Measurements from ENCODE around the gene GDF10. TPM values are rescaled to one million over a fixed set of nuclear protein-coding genes. Genes with fewer than 3 reads are reported as not detected.

Gene GDF10
- total RNA-seq, 4 donors from 2014 or later = 0.35 TPM; not detected in 3

- Histone ChIP-seq H3K27me3 (no peaks in the 10 kb centered on the region), H3K27ac (no peak overlapping the region), H3K4me3 (no peak overlapping the region), H3K9me3 (no peaks in the 10 kb centered on the region), H3K36me3 (no peaks in the 10 kb centered on the region), H3K4me1 (peaks cover 0 to 4% (median 0%) of the 10 kb centered on the region in 4 donors)
- peak in 2 of 3 donors; percentile 37 to 43 for DNase-seq
- TF ChIP-seq POLR2A (IDR thresholded peaks at IDR 0.05) (no peak), CTCF (IDR thresholded peaks at IDR 0.05) (no peak)
Measured at GRCh38 chr10:47339759-47340607, 40.0 kb downstream of the GDF10 start.

- Histone ChIP-seq H3K9me3 (no peaks in the 10 kb centered on the region), H3K4me1 (peaks cover 0 to 4% (median 0%) of the 10 kb centered on the region in 4 donors), H3K36me3 (no peaks in the 10 kb centered on the region), H3K27me3 (no peaks in the 10 kb centered on the region), H3K4me3 (no peak overlapping the region), H3K27ac (no peak overlapping the region)
- peak; percentile 69 to 95 (median 94) for TF ChIP-seq CTCF (IDR thresholded peaks at IDR 0.05)
- no peak for TF ChIP-seq POLR2A (IDR thresholded peaks at IDR 0.05)
- peak; percentile 44 to 87 (median 85) for DNase-seq
Measured at GRCh38 chr10:47340608-47341170, 40.7 kb downstream of the GDF10 start.

GRCh38 chr10:47344996-47345870, 45.2 kb downstream of the GDF10 start:
- Histone ChIP-seq H3K4me1 (peaks cover 0 to 11% (median 0%) of the 10 kb centered on the region in 4 donors), H3K27ac (no peak overlapping the region), H3K9me3 (no peaks in the 10 kb centered on the region), H3K27me3 (no peaks in the 10 kb centered on the region), H3K4me3 (no peak overlapping the region), H3K36me3 (no peaks in the 10 kb centered on the region)
- TF ChIP-seq POLR2A (IDR thresholded peaks at IDR 0.05) (no peak), CTCF (IDR thresholded peaks at IDR 0.05) (no peak)
- DNase-seq = peak in 1 of 3 donors; percentile 20

- no peaks in the 10 kb centered on the region for H3K36me3 ChIP-seq
- no peak overlapping the region for H3K27ac ChIP-seq
- DNase-seq = peak in 1 of 3 donors; percentile 50
- peaks cover 0 to 8% (median 0%) of the 10 kb centered on the region in 4 donors for H3K4me1 ChIP-seq
- no peaks in the 10 kb centered on the region for H3K27me3 ChIP-seq
- H3K4me3 ChIP-seq = no peak overlapping the region
- TF ChIP-seq CTCF (IDR thresholded peaks at IDR 0.05) = no peak
- no peak for TF ChIP-seq POLR2A (IDR thresholded peaks at IDR 0.05)
- no peaks in the 10 kb centered on the region for H3K9me3 ChIP-seq
Measured at GRCh38 chr10:47346581-47347302, 46.7 kb downstream of the GDF10 start.

GRCh38 chr10:47347303-47347675, 47.3 kb downstream of the GDF10 start:
- Histone ChIP-seq H3K9me3 (no peaks in the 10 kb centered on the region), H3K4me3 (no peak overlapping the region), H3K36me3 (no peaks in the 10 kb centered on the region), H3K27ac (no peak overlapping the region), H3K27me3 (no peaks in the 10 kb centered on the region), H3K4me1 (peaks cover 0 to 8% (median 0%) of the 10 kb centered on the region in 4 donors)
- no peak for TF ChIP-seq POLR2A (IDR thresholded peaks at IDR 0.05)
- TF ChIP-seq CTCF (IDR thresholded peaks at IDR 0.05) = no peak
- DNase-seq = peak in 1 of 3 donors; percentile 31
